ENCODE results near the gene NHERF1. TPM values are rescaled to one million over a fixed set of nuclear protein-coding genes. Genes with fewer than 3 reads are reported as not detected.

NHERF1 gene
- total RNA-seq, 1 experiment from 2014 or later: 218 TPM

DNA sequence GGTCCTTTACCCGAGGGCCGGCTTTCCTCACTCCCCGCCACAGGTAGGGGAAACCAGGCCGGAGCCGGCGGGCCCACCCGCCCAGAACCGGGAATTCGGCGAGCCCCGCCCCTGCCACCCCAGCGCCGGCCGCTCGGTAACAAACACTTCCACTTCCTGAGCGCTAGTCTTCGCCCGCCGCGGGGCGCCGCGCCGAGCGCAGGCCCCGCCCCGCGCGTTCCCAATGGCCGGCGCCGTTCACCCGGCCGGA lies 224 bp upstream of the NHERF1 start:
- TF ChIP-seq, protein P1, sequence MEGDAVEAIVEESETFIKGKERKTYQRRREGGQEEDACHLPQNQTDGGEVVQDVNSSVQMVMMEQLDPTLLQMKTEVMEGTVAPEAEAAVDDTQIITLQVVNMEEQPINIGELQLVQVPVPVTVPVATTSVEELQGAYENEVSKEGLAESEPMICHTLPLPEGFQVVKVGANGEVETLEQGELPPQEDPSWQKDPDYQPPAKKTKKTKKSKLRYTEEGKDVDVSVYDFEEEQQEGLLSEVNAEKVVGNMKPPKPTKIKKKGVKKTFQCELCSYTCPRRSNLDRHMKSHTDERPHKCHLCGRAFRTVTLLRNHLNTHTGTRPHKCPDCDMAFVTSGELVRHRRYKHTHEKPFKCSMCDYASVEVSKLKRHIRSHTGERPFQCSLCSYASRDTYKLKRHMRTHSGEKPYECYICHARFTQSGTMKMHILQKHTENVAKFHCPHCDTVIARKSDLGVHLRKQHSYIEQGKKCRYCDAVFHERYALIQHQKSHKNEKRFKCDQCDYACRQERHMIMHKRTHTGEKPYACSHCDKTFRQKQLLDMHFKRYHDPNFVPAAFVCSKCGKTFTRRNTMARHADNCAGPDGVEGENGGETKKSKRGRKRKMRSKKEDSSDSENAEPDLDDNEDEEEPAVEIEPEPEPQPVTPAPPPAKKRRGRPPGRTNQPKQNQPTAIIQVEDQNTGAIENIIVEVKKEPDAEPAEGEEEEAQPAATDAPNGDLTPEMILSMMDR (IDR thresholded peaks at IDR 0.05; ENCODE audit: insufficient read depth in 1 of 2, low read depth in 1 of 2, low read length in 1 of 2, severe bottlenecking in 1 of 2, unreplicated experiment in 1 of 2): peak in 1 of 2 experiments; percentile 16
- Mint-ChIP-seq H3K27me3 (ENCODE audit: insufficient read depth, unreplicated experiment) (no peaks in the 10 kb centered on the region), H3K4me1 (ENCODE audit: low read depth, unreplicated experiment) (peaks cover 55% of the 10 kb centered on the region), H3K9me3 (ENCODE audit: unreplicated experiment) (peaks cover 10% of the 10 kb centered on the region), H3K36me3 (ENCODE audit: insufficient read depth, unreplicated experiment) (peaks cover 44% of the 10 kb centered on the region), H3K4me3 (ENCODE audit: unreplicated experiment) (peak overlapping the region; percentile 98), H3K27ac (ENCODE audit: unreplicated experiment) (no peak overlapping the region)
- Histone ChIP-seq H3K36me3 (ENCODE audit: control insufficient read depth, insufficient read depth, low read length) (peaks cover 6% of the 10 kb centered on the region; the same call in 1 of the 2 replicates), H3K4me1 (peaks cover 60% of the 10 kb centered on the region), H3K4me3 (ENCODE audit: low read depth, low read length) (peak overlapping the region; percentile 32), H3K9me3 (no peaks in the 10 kb centered on the region), H3K27me3 (replicated peaks; ENCODE audit: control insufficient read depth, insufficient read depth, low read length) (no peaks in the 10 kb centered on the region)
- intact Hi-C loops (cut with micrococcal nuclease; ENCODE audit: unreplicated experiment): loop anchor here (1.0 to 5.0 kb wide), 4 partner anchors 12 to 204 kb away; no protein-coding TSS in a partner anchor
- POLR2A ChIA-PET: no interaction called here
- CTCF ChIA-PET: interaction anchor here (8.1 kb wide), 1 partner anchor 11 kb away, joined by 102 read pairs; no protein-coding TSS in a partner anchor
- no TSS peak for BruUV-seq (replicated peaks)
- DNase-seq: no peak

- H3K27ac Mint-ChIP-seq (ENCODE audit: unreplicated experiment): peak overlapping the region; percentile 87
- H3K27me3 ChIP-seq (replicated peaks; ENCODE audit: control insufficient read depth, insufficient read depth, low read length): no peaks in the 10 kb centered on the region
- TF ChIP-seq, protein P1 (IDR thresholded peaks at IDR 0.05; ENCODE audit: insufficient read depth in 1 of 2, low read depth in 1 of 2, low read length in 1 of 2, severe bottlenecking in 1 of 2, unreplicated experiment in 1 of 2): peak in 1 of 2 experiments; percentile 2
- intact Hi-C loops (cut with micrococcal nuclease; ENCODE audit: unreplicated experiment): loop anchor here (5.0 kb wide), 1 partner anchor 203 kb away; no protein-coding TSS in a partner anchor
- no peaks in the 10 kb centered on the region for H3K9me3 ChIP-seq
- H3K36me3 Mint-ChIP-seq (ENCODE audit: insufficient read depth, unreplicated experiment): peaks cover 54% of the 10 kb centered on the region
- peak; percentile 57 to 81 for DNase-seq
- no peaks in the 10 kb centered on the region for H3K27me3 Mint-ChIP-seq (ENCODE audit: insufficient read depth, unreplicated experiment)
- H3K4me3 ChIP-seq (ENCODE audit: low read depth, low read length): peak overlapping the region; percentile 99
- H3K4me3 Mint-ChIP-seq (ENCODE audit: unreplicated experiment): peak overlapping the region; percentile 98
- peaks cover 10% of the 10 kb centered on the region for H3K9me3 Mint-ChIP-seq (ENCODE audit: unreplicated experiment)
- no TSS peak for BruUV-seq (replicated peaks)
- H3K36me3 ChIP-seq (ENCODE audit: control insufficient read depth, insufficient read depth, low read length): peaks cover 8% of the 10 kb centered on the region; the same call in 1 of the 2 replicates
- peaks cover 48% of the 10 kb centered on the region for H3K4me1 Mint-ChIP-seq (ENCODE audit: low read depth, unreplicated experiment)
- POLR2A ChIA-PET: interaction anchor here (0.6 to 2.4 kb wide), 9 partner anchors 10 to 360 kb away, joined by 3 to 40 read pairs (median 8); partner anchors contain the start of genes FDXR, NAT9 and RAB37
- CTCF ChIA-PET: interaction anchor here (0.6 to 8.1 kb wide), 12 partner anchors 9 to 394 kb away, joined by 3 to 102 read pairs (median 8); partner anchors contain the start of genes NAT9 and RAB37
- H3K4me1 ChIP-seq: peaks cover 65% of the 10 kb centered on the region
These were observed 1.0 kb downstream of the NHERF1 start for GRCh38 chr17:74749279-74750038.

- no peaks in the 10 kb centered on the region for H3K27me3 Mint-ChIP-seq (ENCODE audit: insufficient read depth, unreplicated experiment)
- peak overlapping the region; percentile 99 for H3K4me3 ChIP-seq (ENCODE audit: low read depth, low read length)
- peaks cover 45% of the 10 kb centered on the region for H3K4me1 Mint-ChIP-seq (ENCODE audit: low read depth, unreplicated experiment)
- no TSS peak for BruUV-seq (replicated peaks)
- H3K36me3 Mint-ChIP-seq (ENCODE audit: insufficient read depth, unreplicated experiment): peaks cover 54% of the 10 kb centered on the region
- TF ChIP-seq, protein P1 (IDR thresholded peaks at IDR 0.05; ENCODE audit: insufficient read depth in 1 of 2, low read depth in 1 of 2, low read length in 1 of 2, severe bottlenecking in 1 of 2, unreplicated experiment in 1 of 2): no peak
- H3K4me3 Mint-ChIP-seq (ENCODE audit: unreplicated experiment): peak overlapping the region; percentile 98
- peak overlapping the region; percentile 87 for H3K27ac Mint-ChIP-seq (ENCODE audit: unreplicated experiment)
- no peak for DNase-seq
- H3K36me3 ChIP-seq (ENCODE audit: control insufficient read depth, insufficient read depth, low read length): peaks cover 8% of the 10 kb centered on the region; the same call in 1 of the 2 replicates
- CTCF ChIA-PET: interaction anchor here (0.7 to 8.1 kb wide), 10 partner anchors 9 to 775 kb away, joined by 3 to 102 read pairs (median 10); partner anchors contain the start of genes NAT9 and RAB37
- H3K9me3 Mint-ChIP-seq (ENCODE audit: unreplicated experiment): peaks cover 10% of the 10 kb centered on the region
- H3K4me1 ChIP-seq: peaks cover 59% of the 10 kb centered on the region
- H3K27me3 ChIP-seq (replicated peaks; ENCODE audit: control insufficient read depth, insufficient read depth, low read length): no peaks in the 10 kb centered on the region
- POLR2A ChIA-PET: interaction anchor here (0.6 to 2.4 kb wide), 9 partner anchors 10 to 359 kb away, joined by 3 to 40 read pairs (median 8); partner anchors contain the start of genes FDXR, NAT9 and RAB37
- H3K9me3 ChIP-seq: no peaks in the 10 kb centered on the region
- intact Hi-C loops (cut with micrococcal nuclease; ENCODE audit: unreplicated experiment): no loop called here
These were observed 1.6 kb downstream of the NHERF1 start for GRCh38 chr17:74750039-74750326.
